ENCODE data around the gene RUBCNL.
"Not testable (repeated sequence)": the region's sequence is repeated elsewhere in the genome, so short reads cannot be mapped to it uniquely, and the experiment has no call there.

Gene RUBCNL

DNA sequence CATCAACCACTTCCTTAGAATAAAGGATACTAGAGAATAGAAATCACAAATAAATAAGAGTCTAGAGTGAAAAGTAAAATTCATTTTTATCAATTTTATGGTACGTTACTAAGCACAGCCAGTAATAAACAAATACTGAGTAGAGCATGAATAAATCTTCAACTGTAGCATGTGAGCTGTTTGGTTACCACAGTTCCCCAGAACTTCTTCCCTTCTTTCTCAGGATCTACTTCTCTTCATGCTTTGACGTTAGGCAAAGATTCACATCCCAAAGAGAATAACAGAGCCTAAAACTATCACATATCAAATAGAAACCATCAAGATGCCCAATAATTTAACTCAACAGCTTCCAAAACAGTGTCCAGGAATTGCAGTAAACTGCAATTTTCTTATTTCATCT lies 7.4 kb downstream of the RUBCNL start:
- no peak overlapping the region for H3K4me3 ChIP-seq (ENCODE audit: low read length)
- DNase-seq (ENCODE audit: low read depth, low spot score): no peak

GRCh38 chr13:46378411-46378810 lies 8.6 kb downstream of the RUBCNL start:
- H3K4me3 ChIP-seq (ENCODE audit: low read length): no peak overlapping the region
- no peak for DNase-seq (ENCODE audit: low read depth, low spot score)

DNA sequence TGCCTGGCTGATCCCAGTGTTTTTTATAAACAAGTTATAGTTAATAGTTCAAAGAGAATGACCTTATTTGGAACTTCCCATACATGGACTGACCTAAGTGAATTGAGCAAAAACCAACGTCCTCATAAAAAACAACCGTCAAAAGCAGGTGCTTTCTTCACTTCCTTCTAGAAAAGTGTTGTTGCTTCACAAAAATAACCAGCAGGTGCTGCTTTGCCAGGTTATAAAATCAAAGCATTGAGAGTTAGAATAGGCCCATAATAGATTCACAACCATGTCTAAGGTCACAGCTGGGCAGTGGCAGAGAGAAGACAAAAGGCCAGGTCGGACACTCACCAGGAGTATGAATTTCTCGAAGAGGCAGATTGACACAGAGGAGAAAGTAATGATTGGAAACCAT lies 9.5 kb downstream of the RUBCNL start:
- no peak for DNase-seq (ENCODE audit: low read depth, low spot score)
- no peak overlapping the region for H3K4me3 ChIP-seq (ENCODE audit: low read length)

DNA sequence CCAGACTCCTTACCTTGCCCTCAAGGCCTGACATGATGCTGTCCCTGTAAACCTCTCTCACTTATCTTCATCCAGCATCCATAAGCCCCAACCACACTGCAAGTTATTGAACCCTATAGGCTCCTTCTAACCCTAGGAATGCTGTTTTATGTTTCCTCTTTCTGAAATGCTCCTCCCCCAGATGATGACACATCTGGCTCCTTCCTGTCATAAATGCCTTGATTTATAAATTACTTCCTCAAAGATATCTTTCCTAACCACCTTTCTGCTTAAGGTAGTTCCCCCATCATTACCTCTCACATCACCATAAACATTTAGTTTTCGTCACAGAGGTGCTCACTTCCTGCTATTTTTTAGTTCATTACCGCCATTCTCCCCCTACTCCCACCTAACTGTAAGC lies 12.3 kb downstream of the RUBCNL start:
- no peak for DNase-seq (ENCODE audit: low read depth, low spot score)
- H3K4me3 ChIP-seq (ENCODE audit: low read length): no peak overlapping the region

DNA sequence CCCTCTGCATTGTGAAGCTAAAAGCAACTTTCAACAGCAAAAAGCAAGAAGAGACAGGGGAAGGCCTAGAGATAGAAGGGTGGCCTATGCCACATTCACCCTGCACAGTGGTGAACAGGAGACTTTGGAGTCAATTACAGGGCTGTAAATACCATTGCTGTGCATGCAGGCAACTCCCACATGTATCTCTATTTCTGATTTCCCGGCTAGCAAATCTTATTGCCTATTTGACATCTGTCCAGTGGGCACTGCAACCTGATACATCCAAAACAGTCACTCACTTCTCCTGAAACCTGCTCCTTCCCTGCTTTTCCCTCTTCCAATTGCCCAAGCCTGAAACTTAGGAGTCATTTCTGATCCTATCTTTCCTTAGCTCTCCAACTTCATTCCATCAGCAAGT lies 13.4 kb downstream of the RUBCNL start:
- DNase-seq (ENCODE audit: low read depth, low spot score): no peak
- no peak overlapping the region for H3K4me3 ChIP-seq (ENCODE audit: low read length)

- not testable (repeated sequence) for DNase-seq (ENCODE audit: low read depth, low spot score); H3K4me3 ChIP-seq (ENCODE audit: low read length)
Observed at GRCh38 chr13:46372938-46373337, 14.1 kb downstream of the RUBCNL start.

GRCh38 chr13:46372071-46372470 lies 15.0 kb downstream of the RUBCNL start:
- DNase-seq (ENCODE audit: low read depth, low spot score): no peak
- no peak overlapping the region for H3K4me3 ChIP-seq (ENCODE audit: low read length)

DNA sequence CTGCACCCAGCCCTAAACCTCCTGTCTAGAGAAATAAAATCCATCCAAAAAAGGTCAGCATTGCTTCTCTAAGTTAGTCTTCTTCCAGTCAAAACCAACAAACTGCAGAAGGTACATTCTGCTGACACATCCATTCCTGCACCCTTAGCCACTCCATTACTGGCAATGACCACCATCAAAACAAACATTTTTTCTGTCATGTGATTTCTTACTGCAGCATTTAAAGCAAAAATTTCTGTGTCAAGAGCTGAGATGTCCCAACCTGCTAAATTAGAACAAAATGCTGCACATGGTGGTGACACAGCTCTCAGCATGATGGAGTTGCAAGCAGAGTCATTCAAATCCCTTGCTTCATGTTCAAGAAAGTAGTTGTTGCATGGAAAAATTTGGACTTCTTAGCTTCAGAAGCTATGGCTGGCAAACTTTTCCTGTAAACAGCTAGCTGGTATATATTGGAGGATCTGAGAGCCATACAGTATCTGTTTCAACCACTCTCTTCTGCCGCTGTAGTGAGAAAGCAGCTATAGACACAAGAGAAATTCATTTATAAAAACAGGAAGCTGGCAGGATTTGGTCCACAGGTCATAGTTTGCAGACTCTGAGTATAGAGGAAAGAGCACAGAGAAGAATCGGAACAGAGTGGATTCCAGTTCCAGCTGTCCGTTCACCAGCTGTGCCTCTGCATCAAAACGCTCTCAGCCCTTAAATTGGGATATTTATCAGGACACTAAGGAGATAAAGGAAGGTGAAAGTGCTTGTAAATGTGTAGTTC lies 17.4 kb downstream of the RUBCNL start:
- no peak overlapping the region for H3K4me3 ChIP-seq (ENCODE audit: low read length)
- no peak for DNase-seq (ENCODE audit: low read depth, low spot score)

DNA sequence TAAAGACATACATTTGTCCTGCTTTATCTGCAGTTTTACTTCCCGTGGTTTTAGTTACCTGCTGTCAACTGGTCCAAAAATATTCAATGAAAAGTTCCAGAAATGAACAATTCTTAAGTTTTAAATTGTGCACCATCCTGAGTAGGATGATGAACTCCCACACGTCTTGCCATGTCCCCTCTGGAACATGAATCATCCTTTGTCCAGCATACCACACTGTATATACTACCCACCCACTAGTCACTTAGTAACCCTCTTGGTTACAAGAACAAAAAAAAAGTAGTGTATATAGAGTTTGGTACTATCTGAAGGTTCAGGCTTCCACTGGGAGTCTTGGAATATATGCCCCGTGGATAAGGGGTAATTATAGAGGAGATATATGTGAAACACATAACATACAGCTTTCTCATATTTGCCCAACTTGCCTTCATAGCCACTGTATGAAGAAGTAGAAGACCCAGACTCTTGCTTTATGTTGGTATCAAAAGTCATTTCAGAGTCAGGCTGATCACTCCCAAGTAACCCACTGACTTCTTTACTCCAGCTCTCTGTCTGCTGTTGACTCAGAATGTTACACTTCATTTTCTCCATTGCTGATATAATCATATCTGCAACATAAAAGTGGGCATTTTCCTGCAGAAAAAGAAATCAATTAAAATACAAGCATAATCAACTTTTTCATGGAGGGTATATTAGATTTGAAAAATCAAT lies 19.3 kb downstream of the RUBCNL start:
- no peak for DNase-seq (ENCODE audit: low read depth, low spot score)
- H3K4me3 ChIP-seq (ENCODE audit: low read length): no peak overlapping the region

DNA sequence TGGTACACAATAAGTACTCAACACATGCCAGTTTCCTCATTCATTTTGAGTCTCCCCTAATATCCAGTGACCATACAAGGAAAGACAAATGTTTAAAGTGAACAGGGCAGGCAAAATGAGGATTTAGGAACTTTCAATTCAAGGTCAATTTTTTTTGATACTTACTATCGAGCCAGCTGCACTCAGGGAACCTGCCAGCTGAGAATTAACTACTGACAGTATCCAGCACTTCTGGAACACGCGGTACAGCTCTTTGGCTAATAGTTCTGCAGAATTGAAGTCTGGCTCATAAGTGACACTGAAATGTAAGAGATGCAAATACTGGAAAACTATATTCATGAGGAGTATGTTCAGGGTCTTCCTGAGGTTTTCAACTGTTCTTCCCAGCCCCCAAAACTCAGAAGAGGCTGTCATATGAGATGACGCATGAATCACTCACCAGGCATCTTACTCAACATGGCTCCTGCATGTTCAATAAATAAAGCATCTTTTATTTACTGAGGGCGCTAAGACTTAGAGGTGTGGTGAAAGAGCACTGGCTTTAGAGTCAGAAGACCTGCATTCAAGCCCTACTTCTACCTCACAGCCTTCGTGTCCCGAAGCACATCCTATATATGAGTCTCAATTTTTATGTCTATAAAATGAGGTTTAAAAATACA lies 25.6 kb downstream of the RUBCNL start:
- no peak overlapping the region for H3K4me3 ChIP-seq (ENCODE audit: low read length)
- no peak for DNase-seq (ENCODE audit: low read depth, low spot score)

DNA sequence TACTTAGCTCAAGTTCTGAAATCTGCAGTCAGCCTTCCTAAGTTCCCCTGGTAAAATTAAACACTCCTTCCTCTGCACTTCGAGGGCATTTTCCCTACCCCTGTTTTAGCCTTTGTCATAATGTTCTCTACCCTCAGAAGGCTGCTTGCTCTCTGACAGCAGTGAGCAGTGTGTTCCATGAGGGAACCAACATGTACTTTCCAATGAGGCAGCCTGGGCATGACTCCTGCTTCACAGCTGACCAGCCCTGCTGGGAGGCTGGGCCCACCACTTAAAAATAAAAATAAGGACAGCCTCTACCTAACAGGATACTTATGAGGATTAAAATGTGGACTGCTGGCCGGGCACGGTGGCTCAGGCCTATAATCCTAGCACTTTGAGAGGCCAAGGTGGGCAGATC lies 26.4 kb downstream of the RUBCNL start:
- DNase-seq (ENCODE audit: low read depth, low spot score): no peak
- no peak overlapping the region for H3K4me3 ChIP-seq (ENCODE audit: low read length)

DNA sequence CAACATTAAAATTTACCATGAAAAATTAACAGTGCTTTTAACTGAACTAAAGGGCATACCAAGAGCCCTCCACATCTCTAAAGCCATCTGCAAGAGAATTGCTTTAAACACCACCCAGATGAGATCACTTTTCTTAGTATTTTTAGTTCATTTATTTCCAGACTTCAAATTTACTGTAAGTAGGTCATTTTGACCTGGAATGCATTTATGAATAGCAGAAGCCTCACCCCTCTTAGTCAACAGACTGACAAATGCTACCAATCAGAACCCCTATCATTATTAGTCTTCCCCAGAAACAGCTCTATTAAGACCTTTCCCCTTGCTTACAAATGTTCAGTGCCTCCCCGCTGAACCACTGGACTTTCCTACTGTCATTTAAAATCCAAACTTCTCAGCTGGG lies 27.3 kb downstream of the RUBCNL start:
- no peak overlapping the region for H3K4me3 ChIP-seq (ENCODE audit: low read length)
- DNase-seq (ENCODE audit: low read depth, low spot score): no peak

DNA sequence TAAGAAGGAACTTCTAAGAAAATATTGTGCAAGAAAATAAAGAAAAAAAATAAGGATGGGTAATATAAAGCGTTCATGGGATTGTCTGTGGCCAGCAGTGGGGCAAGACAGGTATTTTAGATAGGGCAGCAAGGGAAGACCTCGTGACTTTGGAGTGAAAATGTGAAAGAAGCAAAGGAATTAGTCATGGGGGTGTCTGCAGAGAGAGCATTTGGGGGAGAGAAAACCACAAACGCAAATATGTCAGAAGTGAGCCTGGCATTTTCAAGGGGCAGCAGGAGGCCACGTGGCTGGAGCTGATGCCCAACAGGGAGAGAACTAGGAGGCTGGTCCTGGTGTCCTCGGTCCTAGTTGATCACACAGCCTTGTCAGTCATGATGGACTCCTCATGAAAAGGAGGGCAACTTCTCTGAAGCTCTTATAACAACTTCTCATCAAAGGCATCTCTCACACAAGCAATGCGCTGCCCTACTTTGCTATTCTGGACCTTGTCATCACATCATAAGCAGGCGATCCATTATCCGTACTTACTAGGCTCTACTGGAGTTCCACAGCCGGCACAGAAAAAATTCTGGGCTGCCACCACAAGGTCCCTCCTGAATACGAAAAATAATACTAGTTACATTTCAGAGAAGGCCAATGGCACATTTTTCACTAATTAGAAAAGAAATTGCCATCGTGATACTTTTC lies 31.0 kb downstream of the RUBCNL start:
- DNase-seq (ENCODE audit: low read depth, low spot score): no peak
- no peak overlapping the region for H3K4me3 ChIP-seq (ENCODE audit: low read length)

GRCh38 chr13:46355088-46355468 lies 32.0 kb downstream of the RUBCNL start:
- H3K4me3 ChIP-seq (ENCODE audit: low read length): no peak overlapping the region
- DNase-seq (ENCODE audit: low read depth, low spot score): no peak

- no peak for DNase-seq (ENCODE audit: low read depth, low spot score)
- no peak overlapping the region for H3K4me3 ChIP-seq (ENCODE audit: low read length)
Observed at GRCh38 chr13:46354156-46355087, 32.6 kb downstream of the RUBCNL start.

GRCh38 chr13:46352805-46353204 lies 34.2 kb downstream of the RUBCNL start:
- DNase-seq (ENCODE audit: low read depth, low spot score): no peak
- no peak overlapping the region for H3K4me3 ChIP-seq (ENCODE audit: low read length)

DNA sequence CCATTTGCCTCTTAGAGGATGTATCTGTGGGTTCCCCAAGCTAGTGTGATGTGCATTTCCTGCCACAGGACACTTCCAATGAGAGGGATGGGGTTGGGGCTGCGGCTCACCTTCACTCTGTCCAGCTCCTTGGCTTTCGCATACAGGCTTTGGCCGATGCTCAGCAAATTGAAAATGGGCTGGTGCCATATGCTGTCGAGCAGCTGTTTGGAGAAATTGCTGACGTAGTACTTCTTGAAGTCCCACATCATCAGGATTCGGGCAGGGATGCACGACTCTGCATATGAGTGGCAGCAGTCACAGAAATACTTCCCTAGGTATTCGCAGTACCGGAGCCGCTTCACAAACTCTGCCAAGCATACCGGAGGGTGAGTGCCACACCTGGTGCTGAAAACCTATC lies 37.0 kb downstream of the RUBCNL start:
- H3K4me3 ChIP-seq (ENCODE audit: low read length): no peak overlapping the region
- no peak for DNase-seq (ENCODE audit: low read depth, low spot score)

DNA sequence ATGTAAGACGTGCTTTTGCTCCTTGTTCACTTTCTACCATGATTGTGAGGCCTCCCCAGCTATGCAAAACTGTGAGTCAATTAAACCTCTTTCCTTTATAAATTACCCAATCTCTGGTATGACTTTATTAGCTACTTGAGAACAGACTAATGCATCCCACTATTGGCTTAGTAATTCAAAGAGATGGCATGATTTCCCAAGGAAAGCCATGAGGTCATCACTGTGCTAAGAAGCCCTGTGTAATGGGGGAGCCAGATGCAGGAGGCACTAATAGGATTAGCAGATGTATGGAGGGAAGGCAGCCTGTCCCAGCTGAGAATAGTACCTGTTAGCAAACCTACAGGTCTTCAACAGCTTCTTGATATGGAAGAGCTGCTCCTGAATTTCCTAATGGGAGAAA lies 38.1 kb downstream of the RUBCNL start:
- no peak overlapping the region for H3K4me3 ChIP-seq (ENCODE audit: low read length)

DNA sequence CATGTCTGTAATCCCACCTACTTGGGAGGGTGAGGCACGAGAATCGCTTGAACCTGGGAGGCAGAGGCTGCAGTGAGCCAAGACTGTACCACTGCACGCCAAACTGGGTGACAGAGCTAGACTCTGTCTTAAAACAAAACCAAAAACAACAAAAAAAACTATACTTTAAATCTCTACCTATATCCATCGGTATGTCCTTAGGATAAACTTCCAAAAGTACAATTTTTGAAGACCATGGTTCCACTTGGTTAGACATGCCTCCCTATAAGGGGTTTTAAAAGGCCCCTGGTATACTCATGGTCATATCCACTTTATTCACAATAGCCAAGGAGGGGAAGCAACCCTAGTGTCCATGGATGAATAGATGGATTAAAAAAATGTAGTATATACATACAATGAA lies 39.8 kb downstream of the RUBCNL start:
- H3K4me3 ChIP-seq (ENCODE audit: low read length): no peak overlapping the region
- DNase-seq (ENCODE audit: low read depth, low spot score): no peak

More for the DNA sequence above, 38.1 kb downstream of the RUBCNL start:
- DNase-seq (ENCODE audit: low read depth, low spot score): no peak
